Neural progenitor cell (in vitro differentiated cells): Measurements from ENCODE around the gene BRINP3. TPM values are rescaled to one million over a fixed set of nuclear protein-coding genes. Genes with fewer than 3 reads are reported as not detected.

Experiments
- DNase-seq: peaks from one replicate; pipeline ENCODE4 v3.0.0-alpha.2; 2016; ENCODE audit warnings: low spot score
- H2AFZ ChIP-seq: fragments of 200-600 bp; sonication (generic); replicated peaks from 2 replicates; pipeline ENCODE4 v1.6.1; 2016; ENCODE audit warnings: antibody characterized with exemption
- H3F3A ChIP-seq: fragments of 200-600 bp; sonication (generic); 2 replicates; pipeline ENCODE4 v1.6.1; 2016; ENCODE audit warnings: antibody characterized with exemption, low read depth
- H3K27ac ChIP-seq: fragments of 200-600 bp; sonication (generic); 2 replicates; pipeline ENCODE4 v1.5.1; 2016; ENCODE audit warnings: mild to moderate bottlenecking
- H3K27me3 ChIP-seq: fragments of 200-600 bp; sonication (generic); 2 replicates; pipeline ENCODE4 v1.6.1; 2016; ENCODE audit warnings: mild to moderate bottlenecking, moderate library complexity
- H3K36me3 ChIP-seq: fragments of 200-600 bp; sonication (generic); 2 replicates; pipeline ENCODE4 v1.5.1; 2016
- H3K4me1 ChIP-seq: fragments of 200-600 bp; sonication (generic); 2 replicates; pipeline ENCODE4 v1.6.1; 2016; ENCODE audit warnings: mixed run types
- H3K4me2 ChIP-seq: fragments of 200-600 bp; sonication (generic); 2 replicates; pipeline ENCODE4 v1.6.1; 2016
- H3K4me3 ChIP-seq: fragments of 200-600 bp; sonication (generic); 2 replicates; pipeline ENCODE4 v1.5.1; 2016
- H3K79me2 ChIP-seq: fragments of 200-600 bp; sonication (generic); 2 replicates; pipeline ENCODE4 v1.6.1; 2016; ENCODE audit warnings: low read depth
- H3K9ac ChIP-seq: fragments of 200-600 bp; sonication (generic); 2 replicates; pipeline ENCODE4 v1.6.1; 2016
- H3K9me3 ChIP-seq: fragments of 200-600 bp; sonication (generic); 2 replicates; pipeline ENCODE4 v1.5.1; 2016; ENCODE audit warnings: low read depth
- H4K20me1 ChIP-seq: fragments of 200-600 bp; sonication (generic); 2 replicates; pipeline ENCODE4 v1.6.1; 2016; ENCODE audit warnings: low read depth
- H3K27ac Mint-ChIP-seq: 3 replicates; pipeline ENCODE4 v1.8.0; 2021; ENCODE audit warnings: mixed read lengths
- H3K27me3 Mint-ChIP-seq: 2 replicates; pipeline ENCODE4 v1.8.0; 2022; ENCODE audit warnings: low read depth, mild to moderate bottlenecking, inconsistent platforms, moderate library complexity, mixed read lengths; ENCODE audit not compliant: insufficient read depth
- H3K36me3 Mint-ChIP-seq: 3 replicates; pipeline ENCODE4 v1.8.0; 2021; ENCODE audit warnings: mixed read lengths
- H3K4me1 Mint-ChIP-seq: 3 replicates; pipeline ENCODE4 v1.8.0; 2021; ENCODE audit warnings: mixed read lengths
- H3K4me3 Mint-ChIP-seq: 3 replicates; pipeline ENCODE4 v1.8.0; 2021; ENCODE audit warnings: mild to moderate bottlenecking, moderate library complexity, mixed read lengths
- H3K9me3 Mint-ChIP-seq: 3 replicates; pipeline ENCODE4 v1.8.0; 2020; ENCODE audit warnings: mixed read lengths
- EZH2 ChIP-seq: fragments of 200-600 bp; sonication (generic); IDR thresholded peaks from 2 replicates; pipeline ENCODE4 v1.6.1; 2017; ENCODE audit warnings: antibody characterized with exemption, mild to moderate bottlenecking, moderate library complexity
- EZH2phosphoT487 ChIP-seq: fragments of 200-600 bp; sonication (generic); IDR thresholded peaks from 2 replicates; pipeline ENCODE4 v1.6.1; 2017; ENCODE audit warnings: antibody characterized with exemption
- total RNA-seq: library from RNA; depleted of rRNA; stranded (reverse); fragments of >200 nt; gene quantifications from 2 replicates; pipeline ENCODE4 v1.2.3, GENCODE V29; 2015; ENCODE audit warnings: low replicate concordance
- TF ChIP-seq, protein P1 (sequence below): fragments of 200-600 bp; sonication (generic); IDR thresholded peaks from 2 replicates; pipeline ENCODE4 v1.5.1; 2017; ENCODE audit warnings: antibody characterized with exemption, mild to moderate bottlenecking

Gene BRINP3
- total RNA-seq, 1 donor from 2014 or later: not detected

- H3K27ac ChIP-seq: no peak overlapping the region
- no peak for DNase-seq
- H3K79me2 ChIP-seq: no peaks in the 10 kb centered on the region
- H3K27me3 ChIP-seq: no peaks in the 10 kb centered on the region
- no peaks in the 10 kb centered on the region for H3K4me1 ChIP-seq
- Mint-ChIP-seq H3K36me3 (peaks cover 2% of the 10 kb centered on the region), H3K27me3 (peaks cover 3% of the 10 kb centered on the region), H3K4me1 (no peaks in the 10 kb centered on the region), H3K9me3 (peaks cover 7% of the 10 kb centered on the region), H3K27ac (no peak overlapping the region), H3K4me3 (no peak overlapping the region)
- no peaks in the 10 kb centered on the region for H3K9me3 ChIP-seq
- TF ChIP-seq EZH2 (no peak), EZH2phosphoT487 (no peak)
- TF ChIP-seq, protein P1, sequence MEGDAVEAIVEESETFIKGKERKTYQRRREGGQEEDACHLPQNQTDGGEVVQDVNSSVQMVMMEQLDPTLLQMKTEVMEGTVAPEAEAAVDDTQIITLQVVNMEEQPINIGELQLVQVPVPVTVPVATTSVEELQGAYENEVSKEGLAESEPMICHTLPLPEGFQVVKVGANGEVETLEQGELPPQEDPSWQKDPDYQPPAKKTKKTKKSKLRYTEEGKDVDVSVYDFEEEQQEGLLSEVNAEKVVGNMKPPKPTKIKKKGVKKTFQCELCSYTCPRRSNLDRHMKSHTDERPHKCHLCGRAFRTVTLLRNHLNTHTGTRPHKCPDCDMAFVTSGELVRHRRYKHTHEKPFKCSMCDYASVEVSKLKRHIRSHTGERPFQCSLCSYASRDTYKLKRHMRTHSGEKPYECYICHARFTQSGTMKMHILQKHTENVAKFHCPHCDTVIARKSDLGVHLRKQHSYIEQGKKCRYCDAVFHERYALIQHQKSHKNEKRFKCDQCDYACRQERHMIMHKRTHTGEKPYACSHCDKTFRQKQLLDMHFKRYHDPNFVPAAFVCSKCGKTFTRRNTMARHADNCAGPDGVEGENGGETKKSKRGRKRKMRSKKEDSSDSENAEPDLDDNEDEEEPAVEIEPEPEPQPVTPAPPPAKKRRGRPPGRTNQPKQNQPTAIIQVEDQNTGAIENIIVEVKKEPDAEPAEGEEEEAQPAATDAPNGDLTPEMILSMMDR: no peak
- H3K4me2 ChIP-seq: no peak overlapping the region
- no peaks in the 10 kb centered on the region for H4K20me1 ChIP-seq
- no peaks in the 10 kb centered on the region for H3F3A ChIP-seq
- no peaks in the 10 kb centered on the region for H3K36me3 ChIP-seq
- H3K4me3 ChIP-seq: no peak overlapping the region
- no peak overlapping the region for H3K9ac ChIP-seq
- no peak overlapping the region for H2AFZ ChIP-seq
These were observed 227.3 kb downstream of the BRINP3 start for GRCh38 chr1:190250368-190250767.

- no peak overlapping the region for H3K27ac ChIP-seq
- H4K20me1 ChIP-seq: no peaks in the 10 kb centered on the region
- H3K9ac ChIP-seq: no peak overlapping the region
- H3K4me3 ChIP-seq: no peak overlapping the region
- Mint-ChIP-seq H3K4me1 (peaks cover 3% of the 10 kb centered on the region), H3K9me3 (no peaks in the 10 kb centered on the region), H3K27me3 (no peaks in the 10 kb centered on the region), H3K4me3 (no peak overlapping the region), H3K36me3 (no peaks in the 10 kb centered on the region), H3K27ac (no peak overlapping the region)
- no peaks in the 10 kb centered on the region for H3K36me3 ChIP-seq
- no peaks in the 10 kb centered on the region for H3K9me3 ChIP-seq
- H3K27me3 ChIP-seq: no peaks in the 10 kb centered on the region
- no peak for TF ChIP-seq EZH2
- no peak for TF ChIP-seq EZH2phosphoT487
- TF ChIP-seq, protein P1: no peak
- no peaks in the 10 kb centered on the region for H3K4me1 ChIP-seq
- no peak overlapping the region for H2AFZ ChIP-seq
- H3K79me2 ChIP-seq: no peaks in the 10 kb centered on the region
- DNase-seq: no peak
- H3F3A ChIP-seq: no peaks in the 10 kb centered on the region
- H3K4me2 ChIP-seq: no peak overlapping the region
These were observed 233.3 kb downstream of the BRINP3 start for GRCh38 chr1:190244406-190244805.

DNA sequence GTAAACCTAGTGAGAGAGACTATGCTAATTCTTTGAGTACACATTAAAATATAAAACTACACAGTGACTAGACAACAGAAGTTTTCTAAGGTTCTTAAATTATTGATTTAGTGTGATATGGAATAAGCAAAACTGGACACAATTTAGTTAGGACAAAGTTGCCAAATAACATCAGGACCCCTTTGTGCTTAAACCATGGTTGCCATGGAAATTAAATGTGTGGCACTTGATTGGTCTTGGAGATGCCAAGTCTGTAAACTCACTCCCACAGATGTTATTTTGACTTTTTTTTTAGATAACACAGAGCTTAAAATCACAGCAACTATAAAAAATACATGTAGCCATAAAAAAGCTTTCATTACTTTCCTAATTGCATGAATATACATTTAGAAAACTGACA, 234.6 kb downstream of the BRINP3 start:
- Mint-ChIP-seq H3K36me3 (no peaks in the 10 kb centered on the region), H3K27ac (no peak overlapping the region), H3K4me1 (peaks cover 3% of the 10 kb centered on the region), H3K4me3 (no peak overlapping the region), H3K9me3 (no peaks in the 10 kb centered on the region), H3K27me3 (no peaks in the 10 kb centered on the region)
- Histone ChIP-seq H3K9me3 (no peaks in the 10 kb centered on the region), H3K4me3 (no peak overlapping the region), H3K9ac (no peak overlapping the region), H2AFZ (no peak overlapping the region), H3F3A (no peaks in the 10 kb centered on the region), H3K27ac (no peak overlapping the region), H3K4me1 (no peaks in the 10 kb centered on the region), H4K20me1 (no peaks in the 10 kb centered on the region), H3K36me3 (no peaks in the 10 kb centered on the region), H3K4me2 (no peak overlapping the region), H3K79me2 (no peaks in the 10 kb centered on the region), H3K27me3 (no peaks in the 10 kb centered on the region)
- TF ChIP-seq EZH2phosphoT487: no peak
- no peak for DNase-seq

GRCh38 chr1:190226006-190226405, 251.7 kb downstream of the BRINP3 start:
- Histone ChIP-seq H3K4me2 (no peak overlapping the region), H2AFZ (no peak overlapping the region), H3K36me3 (no peaks in the 10 kb centered on the region), H3F3A (no peaks in the 10 kb centered on the region), H3K4me3 (no peak overlapping the region), H4K20me1 (no peaks in the 10 kb centered on the region), H3K9ac (no peak overlapping the region), H3K27me3 (no peaks in the 10 kb centered on the region), H3K27ac (no peak overlapping the region), H3K79me2 (no peaks in the 10 kb centered on the region), H3K4me1 (no peaks in the 10 kb centered on the region), H3K9me3 (no peaks in the 10 kb centered on the region)
- H3K27ac Mint-ChIP-seq: no peak overlapping the region
- peaks cover 2% of the 10 kb centered on the region for H3K27me3 Mint-ChIP-seq
- no peak overlapping the region for H3K4me3 Mint-ChIP-seq
- no peak for DNase-seq
- no peak for TF ChIP-seq EZH2phosphoT487
- TF ChIP-seq, protein P1: no peak
- TF ChIP-seq EZH2: no peak
- H3K9me3 Mint-ChIP-seq: no peaks in the 10 kb centered on the region
- no peaks in the 10 kb centered on the region for H3K4me1 Mint-ChIP-seq
- no peaks in the 10 kb centered on the region for H3K36me3 Mint-ChIP-seq
